Stimulated activated CD4-positive, alpha-beta T cell treated with anti-CD3 and anti-CD28 coated beads, TNF-alpha, amount 100 ng/mL, for 4 hours (primary cell): Measurements from ENCODE around the gene CYP4F3.
"Not testable (repeated sequence)": the region's sequence is repeated elsewhere in the genome, so short reads cannot be mapped to it uniquely, and the experiment has no call there.

Experiments used
- DNase-seq, 3 experiments: peaks; one replicate each; pipeline ENCODE4 v3.0.0-alpha.2; 2020; ENCODE audit warnings: low read depth in 3 of 3

Gene CYP4F3

GRCh38 chr19:15669891-15670290, 29.2 kb downstream of the CYP4F3 start:
- no peak for DNase-seq

GRCh38 chr19:15671237-15671821, 30.6 kb downstream of the CYP4F3 start:
- DNase-seq, result no peak

GRCh38 chr19:15671891-15672579, 31.3 kb downstream of the CYP4F3 start:
- no peak for DNase-seq

- DNase-seq, result peak in 1 of 3 experiments; percentile 2
Observed at GRCh38 chr19:15672580-15673175, 32.0 kb downstream of the CYP4F3 start, which contains the start of gene CYP4F12. TSS of gene CYP4F12 (plus strand) at chr19:15673087. CDS start at chr19:15673530, 443 bp downstream.

GRCh38 chr19:15673176-15673654, 32.5 kb downstream of the CYP4F3 start:
- DNase-seq, result no peak

- no peak for DNase-seq
Observed at GRCh38 chr19:15675560-15675959, 34.9 kb downstream of the CYP4F3 start.

GRCh38 chr19:15679089-15679488, 38.4 kb downstream of the CYP4F3 start:
- DNase-seq, result no peak

- not testable (repeated sequence) for DNase-seq
Observed at GRCh38 chr19:15679865-15680264, 39.2 kb downstream of the CYP4F3 start.

- DNase-seq, result no peak
Observed at GRCh38 chr19:15680478-15681322, 40.0 kb downstream of the CYP4F3 start.

- no peak for DNase-seq
Observed at GRCh38 chr19:15683411-15683810, 42.7 kb downstream of the CYP4F3 start.

GRCh38 chr19:15684828-15685227, 44.1 kb downstream of the CYP4F3 start:
- DNase-seq, result no peak

GRCh38 chr19:15696654-15697194, 56.0 kb downstream of the CYP4F3 start:
- no peak for DNase-seq

- DNase-seq, result no peak
Observed at GRCh38 chr19:15701757-15702533, 61.2 kb downstream of the CYP4F3 start.

GRCh38 chr19:15702534-15702930, 61.8 kb downstream of the CYP4F3 start:
- DNase-seq, result no peak
